ENCODE measurements around the gene LXN.

DNA sequence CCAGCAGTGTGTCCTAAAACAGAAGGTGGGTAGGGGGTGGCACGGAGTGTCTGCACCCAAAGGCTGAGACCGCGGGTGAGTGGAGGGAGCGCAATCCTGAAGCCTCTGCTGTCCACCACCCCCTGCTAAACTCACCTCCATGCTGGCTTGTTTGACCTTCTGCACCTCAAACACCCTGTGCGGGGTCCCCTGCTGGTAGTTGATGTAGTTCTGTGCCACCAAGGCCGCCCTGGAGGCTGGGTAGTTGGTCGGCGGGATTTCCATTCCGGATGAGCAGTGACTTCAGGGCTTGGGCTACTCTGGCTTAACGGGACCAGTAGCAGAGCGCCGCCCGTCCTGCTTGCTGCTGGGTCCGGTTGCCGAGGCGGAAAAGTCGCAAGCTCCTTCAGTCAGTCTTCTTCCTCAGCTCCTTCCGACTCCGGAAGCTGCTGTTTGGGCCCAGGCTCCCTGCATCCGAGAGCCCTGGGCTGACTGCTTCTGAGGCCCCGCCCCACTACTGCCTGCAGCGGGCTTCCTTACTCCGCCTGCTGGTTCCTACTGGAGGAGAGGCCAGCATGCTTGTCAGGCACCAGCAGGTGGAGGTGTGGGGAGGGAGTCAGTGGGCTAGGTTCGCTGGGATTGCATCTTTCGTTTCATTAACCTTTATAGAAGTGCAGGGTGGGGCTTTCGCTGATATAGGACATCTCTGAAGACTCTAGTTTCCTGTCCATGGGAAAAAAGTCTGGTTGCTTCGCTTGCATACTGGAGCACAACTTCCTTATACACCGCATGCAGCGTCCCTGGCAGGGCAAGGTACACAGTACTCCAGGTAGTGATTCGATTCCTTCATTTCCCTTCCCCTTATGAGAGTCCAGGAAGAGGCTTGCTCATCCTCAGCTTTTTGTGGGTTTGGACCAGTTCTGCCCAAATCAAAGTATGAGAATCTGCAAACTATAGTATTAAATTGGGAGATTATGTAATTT lies at the start of gene LXN:
- TF ChIP-seq, protein P1, sequence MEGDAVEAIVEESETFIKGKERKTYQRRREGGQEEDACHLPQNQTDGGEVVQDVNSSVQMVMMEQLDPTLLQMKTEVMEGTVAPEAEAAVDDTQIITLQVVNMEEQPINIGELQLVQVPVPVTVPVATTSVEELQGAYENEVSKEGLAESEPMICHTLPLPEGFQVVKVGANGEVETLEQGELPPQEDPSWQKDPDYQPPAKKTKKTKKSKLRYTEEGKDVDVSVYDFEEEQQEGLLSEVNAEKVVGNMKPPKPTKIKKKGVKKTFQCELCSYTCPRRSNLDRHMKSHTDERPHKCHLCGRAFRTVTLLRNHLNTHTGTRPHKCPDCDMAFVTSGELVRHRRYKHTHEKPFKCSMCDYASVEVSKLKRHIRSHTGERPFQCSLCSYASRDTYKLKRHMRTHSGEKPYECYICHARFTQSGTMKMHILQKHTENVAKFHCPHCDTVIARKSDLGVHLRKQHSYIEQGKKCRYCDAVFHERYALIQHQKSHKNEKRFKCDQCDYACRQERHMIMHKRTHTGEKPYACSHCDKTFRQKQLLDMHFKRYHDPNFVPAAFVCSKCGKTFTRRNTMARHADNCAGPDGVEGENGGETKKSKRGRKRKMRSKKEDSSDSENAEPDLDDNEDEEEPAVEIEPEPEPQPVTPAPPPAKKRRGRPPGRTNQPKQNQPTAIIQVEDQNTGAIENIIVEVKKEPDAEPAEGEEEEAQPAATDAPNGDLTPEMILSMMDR (IDR thresholded peaks at IDR 0.05; ENCODE audit: low read length) = no peak
- no peak for TF ChIP-seq EZH2 (IDR thresholded peaks at IDR 0.05; ENCODE audit: borderline replicate concordance, low read length)
